G401 (cell line): Measurements from ENCODE around the gene CD200R1L. TPM values are rescaled to one million over a fixed set of nuclear protein-coding genes. Genes with fewer than 3 reads are reported as not detected.

Experiments used
- DNase-seq: peaks from one replicate; pipeline ENCODE4 v3.0.0-alpha.2; 2015; ENCODE audit warnings: low spot score
- in situ Hi-C: cut with HindIII; loops from 2 replicates; pipeline ENCODE4 v1.10.0; 2016; ENCODE audit warnings: low sequenced_read_pairs, mixed read lengths
- total RNA-seq: library from RNA; depleted of rRNA; stranded (reverse); fragments of >200 nt; shearing (Covaris generic); gene quantifications from 2 replicates; pipeline ENCODE4 v1.2.3, GENCODE V29; 2014; rRNA removed

Gene CD200R1L
- total RNA-seq, 1 experiment from 2014 or later, result not detected

DNA sequence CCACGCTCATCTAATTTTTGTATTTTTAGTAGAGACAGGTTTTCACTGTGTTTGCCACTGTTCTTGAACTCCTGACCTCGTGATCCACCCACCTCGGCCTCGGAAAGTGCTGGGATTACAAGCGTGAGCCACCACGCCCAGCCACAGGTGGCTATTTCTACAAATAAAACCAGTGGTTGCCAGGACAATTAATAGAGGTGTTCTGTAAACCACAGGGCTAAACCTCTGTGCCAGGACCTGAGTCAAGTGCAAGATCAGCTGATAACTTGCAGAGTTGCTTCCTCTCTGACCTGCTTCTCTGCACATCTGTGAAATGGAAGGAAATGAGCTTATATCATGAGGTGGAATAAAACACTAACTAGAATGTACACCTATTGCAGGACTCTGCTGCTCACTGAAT lies 72.8 kb downstream of the CD200R1L start:
- no peak for DNase-seq
- in situ Hi-C loops, result no loop called here

DNA sequence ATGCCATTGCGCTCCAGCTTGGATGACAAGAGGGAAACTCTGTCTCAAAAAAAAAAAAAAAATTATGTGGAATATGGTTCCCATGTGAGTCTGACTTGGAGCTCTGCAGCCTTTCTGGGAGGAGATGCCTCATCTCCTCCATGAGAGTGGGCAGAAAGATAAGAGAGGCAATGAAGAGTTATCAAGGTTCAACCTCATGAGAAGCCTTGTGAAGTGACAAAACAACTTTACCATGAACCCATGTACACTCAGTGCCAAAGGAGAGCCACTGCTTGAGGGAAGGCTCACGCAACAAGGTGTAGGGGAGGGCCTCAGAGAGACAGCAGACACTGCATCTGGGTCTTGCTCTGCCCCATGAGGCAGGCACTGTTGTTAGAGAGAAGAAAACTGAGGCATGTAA lies 75.7 kb downstream of the CD200R1L start:
- in situ Hi-C loops, result no loop called here
- no peak for DNase-seq

DNA sequence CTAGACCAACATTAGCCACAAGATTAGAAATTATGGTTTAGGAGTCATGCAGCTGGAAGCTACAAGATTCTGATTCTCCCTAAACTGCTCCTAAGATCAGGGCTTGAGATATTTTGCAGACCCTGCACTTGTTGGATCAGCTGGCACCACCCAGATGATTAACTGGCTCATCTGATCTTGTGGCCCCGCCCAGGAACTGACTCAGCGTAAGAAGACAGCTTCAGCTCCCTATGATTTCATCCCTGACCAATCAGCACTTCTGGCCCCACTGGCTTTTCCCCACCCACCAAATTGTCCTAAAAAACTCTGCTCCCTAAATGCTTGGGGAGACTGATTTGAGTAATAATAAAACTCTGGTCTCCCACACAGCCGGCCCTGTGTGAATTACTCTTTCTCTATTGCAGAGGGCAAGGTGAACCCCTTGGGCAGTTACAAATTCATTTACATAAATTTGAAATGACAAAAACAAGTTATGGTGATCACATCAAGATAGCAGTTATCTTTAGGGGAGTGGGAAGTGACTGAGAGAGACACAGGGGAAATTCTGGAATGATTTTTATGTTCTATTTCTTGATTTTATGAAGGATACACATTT lies 76.5 kb downstream of the CD200R1L start:
- in situ Hi-C loops, result no loop called here
- no peak for DNase-seq

GRCh38 chr3:112769286-112769978 lies 77.2 kb downstream of the CD200R1L start:
- in situ Hi-C loops, result no loop called here
- no peak for DNase-seq

DNA sequence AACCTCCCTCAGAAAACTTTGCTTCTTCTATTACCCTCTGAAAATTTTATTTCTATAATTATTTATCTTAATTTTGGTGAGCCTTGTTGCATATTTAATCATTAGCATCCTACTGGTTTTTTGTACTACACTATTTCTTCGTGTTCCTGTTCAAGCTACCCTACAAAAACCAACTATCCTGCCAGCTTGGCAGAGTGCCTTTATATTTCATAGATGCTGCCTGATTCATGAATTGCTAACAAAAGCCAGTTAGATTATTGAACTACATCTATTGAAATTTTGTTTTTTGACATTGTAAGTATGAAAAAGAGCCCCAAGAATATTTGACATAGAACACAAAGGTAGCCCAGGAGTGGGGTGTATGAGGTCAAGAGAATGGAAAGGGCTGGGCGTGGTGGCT lies 78.9 kb downstream of the CD200R1L start:
- in situ Hi-C loops, result no loop called here
- no peak for DNase-seq

GRCh38 chr3:112767177-112767576 lies 79.5 kb downstream of the CD200R1L start:
- DNase-seq, result no peak
- in situ Hi-C loops, result no loop called here

Other genes with a start within 250 kb of the CD200R1L start
- 2.3 and 4.4 TPM in 2 replicates for gene CCDC80, start 205.7 kb downstream of the CD200R1L start, total RNA-seq
- not detected in 2 replicates for gene CD200R1, start 128.2 kb upstream of the CD200R1L start, total RNA-seq
- gene GTPBP8, start 144.1 kb upstream of the CD200R1L start, total RNA-seq, result 20.4 and 26.9 TPM in 2 replicates